Ramos (cell line): ENCODE results near the gene PSMD3.
"Not testable (repeated sequence)": the region's sequence is repeated elsewhere in the genome, so short reads cannot be mapped to it uniquely, and the experiment has no call there.

Experiments used
- in situ Hi-C: fragments of 300-500 bp; cut with MboI; formaldehyde crosslinking; loops from one replicate; pipeline ENCODE4 v1.14.3; 2022; ENCODE audit warnings: low sequenced_read_pairs; ENCODE audit not compliant: unreplicated experiment

Gene PSMD3

DNA sequence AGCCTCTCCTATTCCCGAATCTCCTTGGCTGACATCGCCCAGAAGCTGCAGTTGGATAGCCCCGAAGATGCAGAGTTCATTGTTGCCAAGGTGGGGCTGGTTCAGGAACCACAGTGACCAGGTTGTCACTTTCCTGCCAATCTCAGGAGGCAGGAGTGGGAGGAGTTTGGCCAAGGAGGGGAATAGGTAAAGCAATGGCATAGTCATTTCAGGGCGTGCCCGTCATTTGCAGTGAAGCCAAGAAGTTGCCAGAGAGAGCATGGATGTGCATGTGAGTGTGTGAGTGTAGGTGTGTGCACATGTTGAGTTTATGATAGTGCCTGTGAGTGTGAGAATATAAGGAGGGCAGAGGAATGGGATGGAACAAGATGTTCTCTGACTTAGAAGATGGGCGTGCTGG lies 14.8 kb downstream of the PSMD3 start:
- in situ Hi-C loops: no loop called here

DNA sequence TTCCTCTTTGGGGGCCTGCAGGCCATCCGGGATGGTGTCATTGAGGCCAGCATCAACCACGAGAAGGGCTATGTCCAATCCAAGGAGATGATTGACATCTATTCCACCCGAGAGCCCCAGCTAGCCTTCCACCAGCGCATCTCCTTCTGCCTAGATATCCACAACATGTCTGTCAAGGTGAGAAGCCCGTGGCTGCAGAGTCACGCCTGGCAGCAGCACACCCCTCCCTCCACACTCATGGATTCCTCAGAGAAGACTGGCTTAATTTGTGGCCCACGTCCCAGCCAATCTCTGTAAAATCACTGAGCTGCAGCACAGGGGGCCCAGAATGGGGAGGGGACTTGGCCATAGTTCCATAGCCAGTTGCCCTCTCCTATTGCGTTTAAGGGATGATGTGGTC lies 15.6 kb downstream of the PSMD3 start:
- in situ Hi-C loops: no loop called here

DNA sequence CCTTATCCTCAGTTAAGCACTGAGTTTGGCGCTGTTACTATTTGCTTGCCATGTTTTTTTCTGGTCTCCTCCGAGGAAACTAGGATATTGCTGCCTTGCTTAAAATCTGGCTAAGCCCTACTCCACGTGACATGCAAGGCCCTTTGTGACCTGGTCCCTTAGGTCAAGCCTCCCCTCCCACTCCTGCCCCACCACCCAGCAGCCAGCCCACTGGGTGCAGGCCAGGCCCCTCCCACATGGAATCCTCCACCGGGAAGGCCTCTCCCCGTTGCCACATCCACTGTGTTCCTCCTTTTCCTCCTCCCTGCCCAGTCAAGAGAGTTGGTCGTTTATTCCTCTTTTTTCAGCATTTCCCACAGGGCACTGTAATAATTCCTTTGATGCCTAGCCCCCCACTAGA lies 16.2 kb downstream of the PSMD3 start:
- in situ Hi-C loops: no loop called here

DNA sequence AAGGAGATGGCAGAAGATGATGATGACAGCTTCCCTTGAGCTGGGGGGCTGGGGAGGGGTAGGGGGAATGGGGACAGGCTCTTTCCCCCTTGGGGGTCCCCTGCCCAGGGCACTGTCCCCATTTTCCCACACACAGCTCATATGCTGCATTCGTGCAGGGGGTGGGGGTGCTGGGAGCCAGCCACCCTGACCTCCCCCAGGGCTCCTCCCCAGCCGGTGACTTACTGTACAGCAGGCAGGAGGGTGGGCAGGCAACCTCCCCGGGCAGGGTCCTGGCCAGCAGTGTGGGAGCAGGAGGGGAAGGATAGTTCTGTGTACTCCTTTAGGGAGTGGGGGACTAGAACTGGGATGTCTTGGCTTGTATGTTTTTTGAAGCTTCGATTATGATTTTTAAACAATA lies 16.9 kb downstream of the PSMD3 start:
- in situ Hi-C loops: no loop called here

DNA sequence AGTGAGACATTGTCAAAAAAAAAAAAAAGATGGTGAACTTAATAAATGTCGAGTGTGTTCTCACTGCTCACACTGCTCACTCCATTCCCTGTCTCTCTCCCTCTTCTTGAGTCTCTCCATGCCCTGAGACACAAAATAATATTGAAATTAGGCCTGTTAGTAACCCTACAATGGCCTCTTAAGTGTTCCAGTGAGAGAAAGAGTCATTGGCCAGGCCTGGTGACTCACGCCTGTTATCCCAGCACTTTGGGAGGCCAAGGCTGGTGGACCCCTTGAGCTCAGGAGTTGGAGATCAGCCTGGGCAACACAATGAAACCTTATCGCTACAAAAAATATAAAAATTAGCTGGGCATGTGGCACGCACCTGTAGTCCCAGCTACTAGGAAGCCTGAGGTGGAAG lies 18.5 kb downstream of the PSMD3 start:
- in situ Hi-C loops: no loop called here

DNA sequence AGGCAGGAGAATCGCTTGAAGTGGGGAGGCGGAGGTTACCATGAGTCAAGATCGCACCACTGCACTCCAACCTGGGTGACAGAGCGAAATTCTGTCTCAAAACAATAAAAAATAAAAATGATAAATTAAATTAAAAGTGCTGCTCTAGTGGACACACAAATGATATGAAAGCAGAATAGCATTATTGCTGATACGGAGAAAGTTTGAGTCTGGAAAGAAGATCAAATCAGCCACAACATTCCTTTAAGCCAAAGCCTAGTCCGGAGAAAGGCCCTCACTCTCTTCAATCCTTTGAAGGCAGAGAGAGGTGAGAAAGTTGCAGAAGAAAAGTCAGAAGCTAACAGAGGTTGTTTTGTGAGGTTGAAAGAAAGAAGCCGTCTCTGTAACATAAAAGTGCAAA lies 19.6 kb downstream of the PSMD3 start:
- in situ Hi-C loops: no loop called here

DNA sequence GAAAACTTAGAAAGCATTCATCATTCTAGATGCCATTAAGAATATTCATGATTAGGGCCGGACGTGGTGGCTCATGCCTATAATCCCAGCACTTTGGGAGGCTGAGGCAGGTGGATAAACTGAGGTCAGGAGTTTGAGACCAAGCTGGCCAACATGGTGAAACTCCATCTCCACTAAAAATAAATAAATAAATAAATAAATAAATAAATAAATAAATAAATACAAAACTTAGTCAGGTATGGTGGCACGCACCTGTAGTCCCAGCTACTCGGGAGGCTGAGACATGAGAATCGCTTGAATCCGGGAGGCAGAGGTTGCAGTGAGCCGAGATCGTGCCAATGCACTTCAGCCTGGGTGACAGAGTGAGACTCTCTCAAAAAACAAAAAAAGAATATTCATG lies 20.7 kb downstream of the PSMD3 start:
- in situ Hi-C loops: not testable (repeated sequence)

DNA sequence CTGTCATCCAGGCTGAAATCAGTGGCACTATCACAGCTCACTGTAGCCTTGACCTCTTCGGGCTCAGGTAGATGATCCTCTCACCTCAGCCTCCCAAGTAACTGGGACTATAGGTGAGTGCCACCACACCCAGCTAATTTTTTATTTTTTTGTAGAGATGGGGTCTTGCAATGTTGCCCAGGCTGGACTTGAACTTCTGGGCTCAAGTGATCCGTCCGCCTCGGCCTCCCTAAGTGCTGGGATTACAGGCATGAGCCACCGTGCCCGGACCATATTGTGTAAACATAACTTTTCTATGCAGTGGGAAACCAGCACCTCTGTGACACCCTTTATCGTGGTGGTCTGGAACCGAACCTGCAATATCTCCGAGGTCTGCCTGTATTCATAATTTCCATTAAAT lies 23.5 kb downstream of the PSMD3 start:
- in situ Hi-C loops: no loop called here

DNA sequence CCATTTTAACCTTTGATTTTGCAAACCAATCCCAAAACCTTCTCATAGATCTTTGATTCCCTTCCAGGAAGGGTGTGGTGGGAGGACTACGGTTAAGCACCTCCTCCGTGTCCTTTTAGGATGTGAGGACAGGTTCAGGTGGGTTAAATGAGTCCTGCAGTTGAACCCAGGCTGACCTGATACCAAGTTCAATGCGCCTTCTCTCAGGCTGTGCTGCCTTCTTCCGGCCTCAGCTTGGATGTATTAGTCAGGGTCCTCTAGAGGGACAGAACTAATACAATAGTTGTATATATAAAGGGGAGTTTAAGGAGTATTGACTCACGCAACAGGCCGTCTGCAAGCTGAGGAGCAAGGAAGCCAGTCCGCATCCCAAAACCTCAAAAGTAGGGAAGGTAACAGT lies 24.1 kb downstream of the PSMD3 start:
- in situ Hi-C loops: no loop called here

DNA sequence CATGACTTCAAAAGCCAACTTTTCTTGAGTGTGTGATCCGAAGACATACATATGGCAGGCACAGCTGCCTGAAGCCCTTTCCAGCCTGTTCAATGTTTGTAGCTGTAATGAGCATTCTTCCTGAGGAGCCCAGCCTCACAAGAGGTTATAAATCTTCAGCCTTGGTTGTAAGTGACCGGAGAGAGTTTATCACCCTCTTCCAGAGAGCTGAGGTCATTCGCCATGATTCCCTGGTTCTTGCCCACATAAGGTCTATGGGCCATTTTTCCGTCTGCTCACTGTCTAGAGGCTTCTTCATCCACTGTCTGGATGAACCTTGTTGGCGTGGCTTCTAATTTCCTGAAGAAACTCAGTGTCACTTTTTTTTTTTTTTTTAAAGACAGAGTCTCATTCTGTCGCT lies 24.9 kb downstream of the PSMD3 start:
- in situ Hi-C loops: no loop called here

DNA sequence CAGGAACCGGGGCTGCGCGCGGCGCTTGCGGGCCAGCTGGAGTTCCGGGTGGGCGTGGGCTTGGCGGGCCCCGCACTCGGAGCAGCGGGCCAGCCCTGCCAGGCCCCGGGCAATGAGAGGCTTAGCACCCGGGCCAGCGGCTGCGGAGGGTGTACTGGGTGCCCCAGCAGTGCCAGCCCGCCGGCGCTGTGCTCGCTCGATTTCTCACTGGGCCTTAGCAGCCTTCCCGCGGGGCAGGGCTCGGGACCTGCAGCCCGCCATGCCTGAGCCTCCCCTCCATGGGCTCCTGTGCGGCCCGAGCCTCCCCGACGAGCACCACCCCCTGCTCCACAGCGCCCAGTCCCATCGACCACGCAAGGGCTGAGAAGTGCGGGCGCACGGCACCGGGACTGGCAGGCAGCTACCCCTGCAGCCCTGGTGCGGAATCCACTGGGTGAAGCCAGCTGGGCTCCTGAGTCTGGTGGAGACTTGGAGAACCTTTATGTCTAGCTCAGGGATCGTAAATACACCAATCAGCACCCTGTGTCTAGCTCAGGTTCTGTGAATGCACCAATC lies 30.4 kb downstream of the PSMD3 start:
- in situ Hi-C loops: loop anchor here (5.0 to 10.0 kb wide), 2 partner anchors 76 to 174 kb away; no protein-coding TSS in a partner anchor

DNA sequence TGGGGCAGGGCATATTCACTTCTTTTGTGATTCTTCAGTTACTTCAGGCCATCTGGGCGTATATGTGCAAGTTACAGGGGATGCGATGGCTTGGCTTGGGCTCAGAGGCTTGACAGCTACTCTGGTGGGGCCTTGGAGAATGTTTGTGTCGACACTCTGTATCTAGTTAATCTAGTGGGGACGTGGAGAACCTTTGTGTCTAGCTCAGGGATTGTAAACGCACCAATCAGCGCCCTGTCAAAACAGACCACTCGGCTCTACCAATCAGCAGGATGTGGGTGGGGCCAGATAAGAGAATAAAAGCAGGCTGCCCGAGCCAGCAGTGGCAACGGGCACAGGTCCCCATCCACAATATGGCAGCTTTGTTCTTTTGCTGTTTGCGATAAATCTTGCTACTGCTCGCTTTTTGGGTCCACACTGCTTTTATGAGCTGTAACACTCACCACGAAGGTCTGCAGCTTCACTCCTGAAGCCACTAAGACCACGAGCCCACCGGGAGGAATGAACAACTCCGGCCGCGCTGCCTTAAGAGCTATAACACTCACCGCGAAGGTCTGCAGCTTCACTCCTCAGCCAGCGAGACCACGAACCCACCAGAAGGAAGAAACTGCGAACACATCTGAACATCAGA lies 31.5 kb downstream of the PSMD3 start:
- in situ Hi-C loops: loop anchor here (5.0 to 10.0 kb wide), 2 partner anchors 75 to 173 kb away; no protein-coding TSS in a partner anchor

DNA sequence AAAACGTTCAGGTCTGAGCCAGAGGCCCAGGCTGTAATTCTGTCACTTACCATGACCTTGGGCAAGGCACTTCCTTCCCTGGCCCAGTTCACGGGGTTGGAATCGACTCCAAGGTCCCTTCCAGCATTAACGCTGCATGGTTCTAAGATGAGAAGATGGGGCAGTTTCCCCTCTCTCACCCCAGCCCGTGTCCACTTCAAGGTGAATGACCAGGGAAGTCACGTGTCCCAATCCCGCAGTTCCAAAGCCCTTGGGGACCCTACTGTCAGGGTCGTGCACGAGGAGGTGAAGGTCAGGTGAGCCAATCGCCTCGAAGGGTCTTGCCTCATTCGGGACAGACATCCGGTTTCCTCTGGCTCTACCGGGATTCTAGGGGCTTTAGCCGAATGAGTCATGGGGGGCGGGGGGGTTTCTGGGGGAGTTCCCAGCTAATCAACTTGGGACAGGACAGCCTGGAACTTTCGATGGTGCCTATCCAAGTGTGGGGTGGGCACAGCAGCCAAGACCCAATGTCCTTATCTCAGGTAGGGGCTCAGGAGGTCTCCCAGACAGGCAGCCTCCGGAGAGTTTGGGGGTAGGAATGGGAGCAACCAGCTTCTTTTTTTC lies 33.9 kb downstream of the PSMD3 start:
- in situ Hi-C loops: loop anchor here (5.0 to 10.0 kb wide), 2 partner anchors 73 to 170 kb away; no protein-coding TSS in a partner anchor

DNA sequence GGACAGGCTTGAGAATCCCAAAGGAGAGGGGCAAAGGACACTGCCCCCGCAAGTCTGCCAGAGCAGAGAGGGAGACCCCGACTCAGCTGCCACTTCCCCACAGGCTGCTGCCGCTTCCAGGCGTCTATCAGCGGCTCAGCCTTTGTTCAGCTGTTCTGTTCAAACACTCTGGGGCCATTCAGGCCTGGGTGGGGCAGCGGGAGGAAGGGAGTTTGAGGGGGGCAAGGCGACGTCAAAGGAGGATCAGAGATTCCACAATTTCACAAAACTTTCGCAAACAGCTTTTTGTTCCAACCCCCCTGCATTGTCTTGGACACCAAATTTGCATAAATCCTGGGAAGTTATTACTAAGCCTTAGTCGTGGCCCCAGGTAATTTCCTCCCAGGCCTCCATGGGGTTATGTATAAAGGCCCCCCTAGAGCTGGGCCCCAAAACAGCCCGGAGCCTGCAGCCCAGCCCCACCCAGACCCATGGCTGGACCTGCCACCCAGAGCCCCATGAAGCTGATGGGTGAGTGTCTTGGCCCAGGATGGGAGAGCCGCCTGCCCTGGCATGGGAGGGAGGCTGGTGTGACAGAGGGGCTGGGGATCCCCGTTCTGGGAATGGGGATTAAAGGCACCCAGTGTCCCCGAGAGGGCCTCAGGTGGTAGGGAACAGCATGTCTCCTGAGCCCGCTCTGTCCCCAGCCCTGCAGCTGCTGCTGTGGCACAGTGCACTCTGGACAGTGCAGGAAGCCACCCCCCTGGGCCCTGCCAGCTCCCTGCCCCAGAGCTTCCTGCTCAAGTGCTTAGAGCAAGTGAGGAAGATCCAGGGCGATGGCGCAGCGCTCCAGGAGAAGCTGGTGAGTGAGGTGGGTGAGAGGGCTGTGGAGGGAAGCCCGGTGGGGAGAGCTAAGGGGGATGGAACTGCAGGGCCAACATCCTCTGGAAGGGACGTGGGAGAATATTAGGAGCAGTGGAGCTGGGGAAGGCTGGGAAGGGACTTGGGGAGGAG lies 34.7 kb downstream of the PSMD3 start, which contains the start of gene CSF3:
Gene CSF3 (plus strand): TSS at position 436 of the 993 bp plus-strand sequence. CDS start 35 bp downstream, at position 471.
- in situ Hi-C loops: loop anchor here (10.0 kb wide), 1 partner anchor 170 kb away; no protein-coding TSS in a partner anchor

DNA sequence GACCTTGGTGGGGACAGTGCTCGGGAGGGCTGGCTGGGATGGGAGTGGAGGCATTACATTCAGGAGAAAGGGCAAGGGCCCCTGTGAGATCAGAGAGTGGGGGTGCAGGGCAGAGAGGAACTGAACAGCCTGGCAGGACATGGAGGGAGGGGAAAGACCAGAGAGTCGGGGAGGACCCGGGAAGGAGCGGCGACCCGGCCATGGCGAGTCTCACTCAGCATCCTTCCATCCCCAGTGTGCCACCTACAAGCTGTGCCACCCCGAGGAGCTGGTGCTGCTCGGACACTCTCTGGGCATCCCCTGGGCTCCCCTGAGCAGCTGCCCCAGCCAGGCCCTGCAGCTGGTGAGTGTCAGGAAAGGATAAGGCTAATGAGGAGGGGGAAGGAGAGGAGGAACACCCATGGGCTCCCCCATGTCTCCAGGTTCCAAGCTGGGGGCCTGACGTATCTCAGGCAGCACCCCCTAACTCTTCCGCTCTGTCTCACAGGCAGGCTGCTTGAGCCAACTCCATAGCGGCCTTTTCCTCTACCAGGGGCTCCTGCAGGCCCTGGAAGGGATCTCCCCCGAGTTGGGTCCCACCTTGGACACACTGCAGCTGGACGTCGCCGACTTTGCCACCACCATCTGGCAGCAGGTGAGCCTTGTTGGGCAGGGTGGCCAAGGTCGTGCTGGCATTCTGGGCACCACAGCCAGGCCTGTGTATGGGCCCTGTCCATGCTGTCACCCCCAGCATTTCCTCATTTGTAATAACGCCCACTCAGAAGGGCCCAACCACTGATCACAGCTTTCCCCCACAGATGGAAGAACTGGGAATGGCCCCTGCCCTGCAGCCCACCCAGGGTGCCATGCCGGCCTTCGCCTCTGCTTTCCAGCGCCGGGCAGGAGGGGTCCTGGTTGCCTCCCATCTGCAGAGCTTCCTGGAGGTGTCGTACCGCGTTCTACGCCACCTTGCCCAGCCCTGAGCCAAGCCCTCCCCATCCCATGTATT lies 35.7 kb downstream of the PSMD3 start:
- in situ Hi-C loops: loop anchor here (10.0 kb wide), 1 partner anchor 169 kb away; no protein-coding TSS in a partner anchor

DNA sequence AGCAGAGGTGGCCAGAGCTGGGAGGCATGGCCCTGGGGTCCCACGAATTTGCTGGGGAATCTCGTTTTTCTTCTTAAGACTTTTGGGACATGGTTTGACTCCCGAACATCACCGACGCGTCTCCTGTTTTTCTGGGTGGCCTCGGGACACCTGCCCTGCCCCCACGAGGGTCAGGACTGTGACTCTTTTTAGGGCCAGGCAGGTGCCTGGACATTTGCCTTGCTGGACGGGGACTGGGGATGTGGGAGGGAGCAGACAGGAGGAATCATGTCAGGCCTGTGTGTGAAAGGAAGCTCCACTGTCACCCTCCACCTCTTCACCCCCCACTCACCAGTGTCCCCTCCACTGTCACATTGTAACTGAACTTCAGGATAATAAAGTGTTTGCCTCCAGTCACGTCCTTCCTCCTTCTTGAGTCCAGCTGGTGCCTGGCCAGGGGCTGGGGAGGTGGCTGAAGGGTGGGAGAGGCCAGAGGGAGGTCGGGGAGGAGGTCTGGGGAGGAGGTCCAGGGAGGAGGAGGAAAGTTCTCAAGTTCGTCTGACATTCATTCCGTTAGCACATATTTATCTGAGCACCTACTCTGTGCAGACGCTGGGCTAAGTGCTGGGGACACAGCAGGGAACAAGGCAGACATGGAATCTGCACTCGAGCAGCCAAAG lies 36.9 kb downstream of the PSMD3 start:
- in situ Hi-C loops: loop anchor here (10.0 kb wide), 1 partner anchor 167 kb away; no protein-coding TSS in a partner anchor

DNA sequence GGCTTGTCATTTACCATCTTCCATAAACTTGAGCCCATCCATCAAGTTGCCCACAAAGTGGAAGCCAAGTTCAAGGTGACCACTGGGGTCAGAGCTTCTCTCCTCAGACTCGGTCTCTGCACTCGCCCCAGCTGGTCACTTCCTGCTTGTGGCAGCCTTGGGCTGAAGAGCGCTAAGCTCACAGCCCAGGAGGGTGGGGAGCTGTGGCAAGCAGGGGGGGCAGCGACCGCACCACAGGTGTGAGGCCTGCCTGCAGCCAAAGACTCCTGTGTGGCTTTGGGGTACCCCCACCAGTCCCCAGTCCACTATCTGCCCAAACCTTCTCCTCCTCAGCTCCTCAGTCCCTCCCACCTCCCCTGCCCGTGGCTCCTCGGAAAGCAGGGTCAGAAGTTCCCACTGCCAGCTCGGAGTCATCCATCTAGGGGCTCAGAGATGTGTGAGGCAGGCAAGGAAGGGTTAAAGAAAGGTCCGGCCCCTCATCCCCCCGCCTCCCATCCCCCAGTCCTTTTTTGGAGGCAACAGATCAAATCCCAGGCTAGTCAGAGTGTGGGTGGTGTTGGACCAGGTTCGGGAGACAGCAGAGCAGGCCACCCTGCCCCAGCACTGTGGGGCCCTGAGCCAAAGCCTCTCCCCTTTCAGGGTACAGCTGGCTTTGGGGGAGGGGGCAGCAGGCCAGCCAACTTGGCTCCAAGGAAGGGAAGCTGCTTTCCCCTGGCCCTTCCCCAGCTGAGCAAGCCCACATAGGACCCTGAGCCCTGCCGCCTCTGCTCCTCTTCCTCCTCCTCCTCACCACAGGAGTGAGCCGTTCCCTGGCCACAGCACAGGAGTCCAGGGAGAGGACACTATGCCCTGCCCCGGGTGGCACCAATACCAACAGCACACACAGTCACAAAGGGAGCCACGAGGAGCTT lies 37.9 kb downstream of the PSMD3 start:
- in situ Hi-C loops: loop anchor here (10.0 kb wide), 1 partner anchor 166 kb away; no protein-coding TSS in a partner anchor
